GM19043 (cell line): Measurements from ENCODE around the gene MICAL2.
A peak's percentile ranks its signal among the peaks of the same experiment; 100 is the strongest.

Experiments
- ATAC-seq: cut with Tn5 transposase; IDR thresholded peaks from one replicate; pipeline ENCODE4 v1.9.1; 2021; ENCODE audit warnings: low read depth; ENCODE audit not compliant: unreplicated experiment

MICAL2 gene

GRCh38 chr11:12182676-12183541, 72.5 kb downstream of the MICAL2 start:
- ATAC-seq: no peak

GRCh38 chr11:12183827-12184620, 73.6 kb downstream of the MICAL2 start:
- no peak for ATAC-seq

- no peak for ATAC-seq
Observed at GRCh38 chr11:12184699-12185098, 74.3 kb downstream of the MICAL2 start.

- no peak for ATAC-seq
Observed at GRCh38 chr11:12185106-12185690, 74.8 kb downstream of the MICAL2 start.

GRCh38 chr11:12185914-12186313, 75.5 kb downstream of the MICAL2 start:
- ATAC-seq: no peak

- no peak for ATAC-seq
Observed at GRCh38 chr11:12186701-12187100, 76.3 kb downstream of the MICAL2 start.

- ATAC-seq: no peak
Observed at GRCh38 chr11:12187399-12187798, 77.0 kb downstream of the MICAL2 start.

DNA sequence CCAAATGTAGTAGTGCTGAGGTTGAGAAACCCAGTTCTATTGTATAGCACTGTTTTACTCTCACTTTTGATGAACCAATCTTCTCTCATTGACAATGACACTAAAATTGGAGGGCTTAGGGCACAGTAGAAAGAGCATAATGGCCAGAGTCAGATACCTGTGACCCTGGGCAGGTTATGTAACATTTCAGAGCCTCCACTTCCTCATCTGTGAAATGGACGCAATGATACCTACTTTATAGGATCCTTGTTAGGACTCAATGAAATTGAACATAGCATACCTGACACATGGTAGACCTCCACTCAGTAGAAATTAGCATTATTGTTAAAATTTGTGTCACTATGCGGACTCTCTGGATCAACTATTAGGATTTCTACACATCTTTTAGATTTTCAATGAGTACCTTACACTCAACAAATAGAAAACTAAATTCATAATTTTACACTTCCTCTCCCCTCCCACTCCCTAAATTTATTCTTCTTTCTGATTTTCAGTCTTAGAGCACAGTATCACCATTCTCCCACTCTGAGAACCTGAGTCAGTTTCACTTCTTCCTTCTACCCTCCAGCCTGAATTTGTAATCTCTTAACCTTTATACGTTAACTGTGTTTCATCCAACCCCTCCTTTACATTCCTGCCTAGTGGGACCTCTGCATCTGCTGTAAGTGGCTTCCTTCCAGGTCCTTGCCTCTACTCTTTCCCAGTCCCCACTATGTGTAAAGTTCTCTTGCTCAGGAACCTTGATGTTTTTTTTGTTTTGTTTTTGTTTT, 78.3 kb downstream of the MICAL2 start:
- peak; percentile 75 for ATAC-seq

- peak; percentile 57 for ATAC-seq
Observed at GRCh38 chr11:12189543-12190235, 79.3 kb downstream of the MICAL2 start.

GRCh38 chr11:12190511-12190910, 80.1 kb downstream of the MICAL2 start:
- no peak for ATAC-seq

GRCh38 chr11:12192794-12193514, 82.6 kb downstream of the MICAL2 start:
- ATAC-seq: no peak

DNA sequence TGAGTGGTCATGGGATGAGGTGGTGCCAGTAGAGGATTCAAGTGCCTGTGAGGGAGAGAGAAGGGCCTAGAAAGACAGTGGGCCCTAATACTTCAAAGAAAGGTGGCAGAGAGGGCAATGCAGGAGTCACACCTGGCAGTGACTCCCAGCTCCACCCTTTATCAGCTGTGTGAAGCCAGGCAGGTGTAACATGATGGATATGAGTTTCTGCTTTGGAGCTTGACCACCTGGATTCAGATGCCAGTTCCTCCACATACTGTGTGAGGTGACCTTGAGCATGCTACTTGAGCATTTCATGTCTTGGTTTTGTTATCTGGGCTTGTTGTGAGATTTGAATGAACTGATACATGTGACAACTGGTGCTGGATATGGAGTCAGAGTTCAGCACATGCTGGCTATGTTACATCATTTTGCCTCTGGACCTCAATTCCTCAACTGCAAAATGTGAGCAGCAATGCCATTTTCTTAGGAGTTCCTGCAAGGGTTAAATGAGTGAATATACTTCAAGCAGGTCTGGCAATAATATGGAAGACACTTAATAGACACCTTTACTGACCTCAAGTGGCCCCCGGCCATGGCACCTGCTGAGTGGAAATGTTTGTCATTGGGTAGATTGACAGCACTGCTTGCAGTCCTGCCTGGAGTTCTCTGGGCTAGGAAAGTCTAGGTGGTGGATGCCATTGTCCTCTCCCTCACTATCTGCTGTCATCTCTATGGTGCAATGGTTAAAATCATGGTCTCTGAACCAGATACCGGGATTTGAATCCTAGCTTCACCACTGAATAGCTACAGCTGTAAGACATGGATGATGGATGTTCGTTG, 83.3 kb downstream of the MICAL2 start:
- ATAC-seq: no peak

- ATAC-seq: peak; percentile 83
Observed at GRCh38 chr11:12195768-12196167, 85.4 kb downstream of the MICAL2 start.

DNA sequence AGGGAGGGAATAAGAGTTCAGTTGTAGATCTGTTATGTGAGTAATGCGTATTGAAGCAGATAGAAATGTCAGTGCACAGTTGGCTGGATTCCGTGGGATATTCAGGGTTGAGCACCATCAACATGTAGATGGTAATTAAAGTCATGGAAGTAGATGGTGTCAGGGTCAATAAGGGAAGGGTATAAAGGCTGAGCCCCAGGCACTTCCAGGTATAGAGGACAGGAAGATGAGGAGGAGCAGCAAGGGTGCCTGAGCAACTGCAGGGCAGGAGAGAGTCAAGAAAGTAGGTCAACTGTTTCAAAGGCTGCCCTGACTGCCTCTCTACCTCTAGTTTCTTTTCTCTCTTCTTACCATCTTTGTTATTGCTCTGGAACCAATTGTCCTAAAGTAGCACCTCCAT, 85.9 kb downstream of the MICAL2 start:
- ATAC-seq: no peak

GRCh38 chr11:12196872-12197271, 86.5 kb downstream of the MICAL2 start:
- no peak for ATAC-seq

GRCh38 chr11:12198251-12199222, 88.1 kb downstream of the MICAL2 start:
- ATAC-seq: no peak

DNA sequence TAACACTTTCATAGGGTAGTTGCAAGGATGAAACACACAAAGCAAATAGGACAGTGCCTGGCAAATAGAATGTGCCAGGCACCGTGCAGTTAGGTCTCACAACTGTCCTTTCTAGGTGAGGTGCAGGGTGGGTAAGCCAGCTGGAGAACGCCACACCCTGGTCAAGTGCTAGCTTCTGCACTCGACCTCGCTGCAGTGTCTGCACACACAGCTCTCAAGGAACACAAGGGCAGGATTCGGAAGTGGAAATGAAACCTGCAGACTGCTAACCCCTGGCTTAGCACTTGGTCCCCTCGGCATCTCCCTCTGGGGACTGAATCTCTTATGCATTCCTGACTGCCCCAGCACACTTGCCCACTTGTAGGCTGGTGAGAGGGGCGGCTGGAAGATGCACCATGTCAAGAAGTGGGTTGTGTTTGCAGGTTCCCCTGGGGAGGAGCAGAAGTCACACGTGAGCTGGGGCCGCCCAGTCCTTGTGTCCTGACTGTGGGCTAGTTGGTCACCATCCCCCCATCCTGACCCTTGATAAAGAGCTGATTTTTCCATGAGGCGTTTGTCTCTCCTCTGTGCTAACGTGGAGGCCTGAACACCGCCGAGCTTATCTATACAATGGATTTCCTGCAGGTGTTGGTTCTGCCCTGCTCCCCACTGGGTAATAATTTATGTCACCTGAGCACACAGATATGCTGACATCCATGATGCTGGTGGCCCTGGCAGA, 89.0 kb downstream of the MICAL2 start:
- ATAC-seq: no peak
